HG03460 (cell line): ENCODE results near the gene ZBTB32.

Experiments
- ATAC-seq: cut with Tn5 transposase; IDR thresholded peaks from one replicate; pipeline ENCODE4 v1.9.1; 2021; ENCODE audit not compliant: unreplicated experiment

The ZBTB32 gene

GRCh38 chr19:35751839-35752745 is 47.7 kb downstream of the ZBTB32 start:
- no peak for ATAC-seq

- no peak for ATAC-seq
Measured at GRCh38 chr19:35752746-35753350, 48.5 kb downstream of the ZBTB32 start.

- no peak for ATAC-seq
Measured at GRCh38 chr19:35753634-35754369, 49.4 kb downstream of the ZBTB32 start.

DNA sequence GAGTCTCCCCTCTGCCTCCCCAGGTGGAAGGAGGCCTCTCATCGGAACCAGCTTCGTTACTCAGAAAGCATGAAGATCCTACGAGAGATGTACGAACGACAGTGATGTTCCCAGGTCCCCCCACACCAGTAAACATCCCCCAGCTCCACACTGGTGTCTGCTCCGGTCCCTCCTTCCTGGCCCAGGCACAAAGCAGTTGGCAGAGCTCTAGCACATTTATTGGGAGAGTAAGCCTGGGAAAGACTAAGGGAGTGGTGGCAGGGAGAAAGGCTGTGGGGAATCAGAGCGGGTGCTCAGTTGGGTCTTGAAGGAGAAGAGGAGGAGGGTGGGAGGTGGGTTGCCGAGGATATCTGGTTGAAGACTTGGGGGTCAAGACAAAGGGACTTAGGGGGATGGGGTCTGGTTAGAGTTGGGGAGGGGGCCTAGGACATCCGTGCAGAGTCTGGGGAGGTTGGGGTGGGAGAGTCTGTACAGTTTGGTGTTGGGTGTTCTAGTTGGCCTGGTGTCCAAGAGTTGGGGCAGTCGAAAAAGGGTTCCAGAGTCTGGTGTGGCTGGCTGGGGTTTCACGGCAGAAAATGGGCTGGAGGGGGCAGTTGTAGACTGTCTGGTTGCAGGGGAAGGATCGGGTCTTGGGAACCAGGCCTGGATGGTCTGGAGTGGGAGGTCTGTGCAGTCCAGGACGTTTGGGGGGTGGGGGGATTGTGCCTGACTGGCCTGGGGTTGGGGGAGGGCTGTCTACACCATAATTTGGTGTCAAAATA is 50.2 kb downstream of the ZBTB32 start:
- no peak for ATAC-seq

DNA sequence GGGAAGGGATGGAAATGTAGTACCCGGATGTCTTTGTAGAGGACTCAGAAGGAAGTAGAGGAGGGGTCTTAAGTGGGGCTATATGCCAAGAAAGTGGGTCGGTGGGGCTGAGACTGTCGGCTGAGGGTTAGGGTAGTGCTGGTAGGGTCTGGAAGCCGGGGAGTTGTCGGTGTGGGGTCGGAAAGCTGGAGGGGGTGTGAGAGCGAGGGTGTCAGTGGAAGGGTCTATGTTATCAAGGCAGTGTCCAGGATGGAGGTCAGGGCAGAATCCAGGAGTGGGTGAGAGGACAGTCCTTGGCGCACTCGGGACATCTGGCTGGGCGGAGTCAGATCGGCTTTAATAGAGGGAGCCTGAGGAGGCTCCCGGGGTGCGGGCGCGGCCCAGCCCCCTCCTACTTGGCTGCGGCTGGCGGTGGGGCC is 50.8 kb downstream of the ZBTB32 start:
- ATAC-seq = no peak

GRCh38 chr19:35755550-35756376 is 51.4 kb downstream of the ZBTB32 start:
- ATAC-seq = no peak

GRCh38 chr19:35756377-35757230 is 52.2 kb downstream of the ZBTB32 start, which contains the start of gene HSPB6:
HSPB6 (minus strand) TSS chr19:35757029; CDS start chr19:35757008, 21 bp downstream.
- no peak for ATAC-seq

- no peak for ATAC-seq
Measured at GRCh38 chr19:35757231-35757748, 52.9 kb downstream of the ZBTB32 start.

GRCh38 chr19:35757749-35758608 is 53.6 kb downstream of the ZBTB32 start, which contains the start of gene PROSER3:
PROSER3 (plus strand) TSS chr19:35758176; CDS start chr19:35758216, 40 bp downstream.
- peak; percentile 95 for ATAC-seq

GRCh38 chr19:35759697-35760096 is 55.3 kb downstream of the ZBTB32 start:
- no peak for ATAC-seq

GRCh38 chr19:35760711-35761349 is 56.5 kb downstream of the ZBTB32 start:
- no peak for ATAC-seq

DNA sequence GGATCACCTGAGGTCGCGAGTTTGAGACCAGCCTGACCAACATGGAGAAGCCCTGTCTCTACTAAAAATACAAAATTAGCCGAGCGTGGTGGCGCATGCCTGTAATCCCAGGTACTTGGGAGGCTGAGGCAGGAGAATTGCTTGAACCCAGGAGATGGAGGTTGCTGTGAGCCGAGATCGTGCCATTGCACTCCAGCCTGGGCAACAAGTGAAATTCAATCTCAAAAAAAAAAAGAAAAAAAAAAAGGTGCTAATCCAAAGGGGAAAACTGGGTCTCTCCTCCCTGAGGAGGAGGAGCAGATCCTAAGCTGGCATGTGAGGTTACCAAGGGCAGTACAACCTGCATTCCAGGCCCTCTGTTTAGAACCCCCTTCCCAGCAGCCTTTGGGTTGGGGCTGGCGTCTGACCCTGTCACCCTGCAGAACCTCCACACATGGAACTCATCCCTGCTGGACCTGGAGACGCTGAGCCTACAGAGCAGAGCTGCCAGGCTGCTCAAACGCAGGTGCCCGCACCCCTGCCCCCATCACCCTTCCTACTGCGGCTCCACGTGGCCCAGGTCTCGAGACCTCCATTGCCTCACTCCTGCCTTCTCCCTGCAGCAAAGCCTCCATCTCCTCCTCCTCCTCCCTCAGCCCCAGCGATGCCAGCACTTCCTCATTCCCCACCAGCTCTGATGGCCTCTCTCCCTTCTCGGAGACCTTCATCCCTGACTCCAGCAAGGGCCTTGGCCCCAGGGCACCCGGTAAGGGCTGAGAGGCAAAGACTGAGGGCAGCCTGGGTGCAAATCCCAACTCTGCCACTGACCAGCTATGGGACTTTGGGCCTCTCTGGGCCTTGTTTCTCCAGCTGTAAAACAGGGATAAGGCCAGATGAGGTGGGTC is 60.3 kb downstream of the ZBTB32 start:
- no peak for ATAC-seq
